Activated CD4-positive, alpha-beta memory T cell treated with anti-CD3 and anti-CD28 coated beads, Interleukin-2, amount 10 ng/mL, durations not matched to agents 7 days and 5 days (primary cell): Measurements from ENCODE around the gene GNAO1. TPM values are rescaled to one million over a fixed set of nuclear protein-coding genes. Genes with fewer than 3 reads are reported as not detected.

Source experiments
- CTCF ChIA-PET: fragments of 350-600 bp; sonication (Branson Sonifier 250); formaldehyde crosslinking; loops from one replicate; lab custom pipeline; 2021; ENCODE audit warnings: antibody characterized with exemption, inconsistent platforms; lab: Charles Lee
- POLR2A ChIA-PET: fragments of 350-600 bp; sonication (Branson Sonifier 250); formaldehyde crosslinking; loops from one replicate; lab custom pipeline; 2021; ENCODE audit warnings: antibody characterized with exemption; lab: Charles Lee
- DNase-seq: peaks from one replicate; pipeline ENCODE4 v3.0.0-alpha.2; 2020
- H3K27ac Mint-ChIP-seq: one replicate; pipeline ENCODE4 v1.8.0; 2021; ENCODE audit warnings: mild to moderate bottlenecking, mixed read lengths
- H3K27me3 Mint-ChIP-seq: one replicate; pipeline ENCODE4 v1.8.0; 2021; ENCODE audit warnings: mixed read lengths
- H3K36me3 Mint-ChIP-seq: one replicate; pipeline ENCODE4 v1.8.0; 2021; ENCODE audit warnings: low read depth, mixed read lengths
- H3K4me1 Mint-ChIP-seq: one replicate; pipeline ENCODE4 v1.8.0; 2021; ENCODE audit warnings: mixed read lengths
- H3K4me3 Mint-ChIP-seq: one replicate; pipeline ENCODE4 v1.8.0; 2021; ENCODE audit warnings: mild to moderate bottlenecking, mixed read lengths
- H3K9me3 Mint-ChIP-seq: one replicate; pipeline ENCODE4 v1.8.0; 2021; ENCODE audit warnings: mixed read lengths
- total RNA-seq, 2 experiments: library from RNA; stranded (reverse); gene quantifications; one replicate each; pipeline ENCODE4 v1.2.3, GENCODE V29; 2021

Gene GNAO1
- total RNA-seq, 2 experiments from 2014 or later = 1.8 to 2.3 TPM

GRCh38 chr16:56252835-56253234 lies 61.5 kb downstream of the GNAO1 start:
- H3K4me1 Mint-ChIP-seq = no peaks in the 10 kb centered on the region
- no peaks in the 10 kb centered on the region for H3K36me3 Mint-ChIP-seq
- no peak overlapping the region for H3K27ac Mint-ChIP-seq
- DNase-seq = no peak
- no peak overlapping the region for H3K4me3 Mint-ChIP-seq
- POLR2A ChIA-PET = no interaction called here
- H3K9me3 Mint-ChIP-seq = no peaks in the 10 kb centered on the region
- H3K27me3 Mint-ChIP-seq = peaks cover 15% of the 10 kb centered on the region
- CTCF ChIA-PET = no interaction called here

GRCh38 chr16:56255904-56256303 lies 64.6 kb downstream of the GNAO1 start:
- Mint-ChIP-seq H3K36me3 (no peaks in the 10 kb centered on the region), H3K4me3 (no peak overlapping the region), H3K4me1 (peaks cover 2% of the 10 kb centered on the region), H3K9me3 (no peaks in the 10 kb centered on the region), H3K27ac (no peak overlapping the region), H3K27me3 (peaks cover 15% of the 10 kb centered on the region)
- no peak for DNase-seq
- CTCF ChIA-PET = no interaction called here
- POLR2A ChIA-PET = no interaction called here

GRCh38 chr16:56257239-56257638 lies 66.0 kb downstream of the GNAO1 start:
- Mint-ChIP-seq H3K4me1 (peaks cover 15% of the 10 kb centered on the region), H3K27me3 (peaks cover 15% of the 10 kb centered on the region), H3K36me3 (no peaks in the 10 kb centered on the region), H3K9me3 (no peaks in the 10 kb centered on the region), H3K27ac (no peak overlapping the region), H3K4me3 (no peak overlapping the region)
- ChIA-PET POLR2A (no interaction called here), CTCF (no interaction called here)
- DNase-seq = no peak

GRCh38 chr16:56257666-56258342 lies 66.5 kb downstream of the GNAO1 start:
- no peak overlapping the region for H3K27ac Mint-ChIP-seq
- no peaks in the 10 kb centered on the region for H3K9me3 Mint-ChIP-seq
- POLR2A ChIA-PET = no interaction called here
- peaks cover 21% of the 10 kb centered on the region for H3K4me1 Mint-ChIP-seq
- CTCF ChIA-PET = no interaction called here
- no peak for DNase-seq
- no peaks in the 10 kb centered on the region for H3K36me3 Mint-ChIP-seq
- H3K27me3 Mint-ChIP-seq = peaks cover 15% of the 10 kb centered on the region
- H3K4me3 Mint-ChIP-seq = no peak overlapping the region

- DNase-seq = no peak
- CTCF ChIA-PET = interaction anchor here (1.7 kb wide), 1 partner anchor 56 kb away, joined by 6 read pairs; no protein-coding TSS in a partner anchor
- Mint-ChIP-seq H3K36me3 (no peaks in the 10 kb centered on the region), H3K27ac (no peak overlapping the region), H3K4me1 (peaks cover 31% of the 10 kb centered on the region), H3K27me3 (peaks cover 15% of the 10 kb centered on the region), H3K9me3 (no peaks in the 10 kb centered on the region), H3K4me3 (no peak overlapping the region)
- POLR2A ChIA-PET = no interaction called here
These were observed 67.5 kb downstream of the GNAO1 start for GRCh38 chr16:56258508-56259424.

- no peak overlapping the region for H3K27ac Mint-ChIP-seq
- POLR2A ChIA-PET = no interaction called here
- no peaks in the 10 kb centered on the region for H3K9me3 Mint-ChIP-seq
- peaks cover 34% of the 10 kb centered on the region for H3K4me1 Mint-ChIP-seq
- H3K4me3 Mint-ChIP-seq = no peak overlapping the region
- no peak for DNase-seq
- no peaks in the 10 kb centered on the region for H3K36me3 Mint-ChIP-seq
- CTCF ChIA-PET = interaction anchor here (1.7 kb wide), 1 partner anchor 56 kb away, joined by 6 read pairs; no protein-coding TSS in a partner anchor
- peaks cover 15% of the 10 kb centered on the region for H3K27me3 Mint-ChIP-seq
These were observed 68.1 kb downstream of the GNAO1 start for GRCh38 chr16:56259425-56259779.

- Mint-ChIP-seq H3K27ac (no peak overlapping the region), H3K9me3 (no peaks in the 10 kb centered on the region), H3K4me1 (peaks cover 36% of the 10 kb centered on the region), H3K27me3 (peaks cover 6% of the 10 kb centered on the region), H3K4me3 (no peak overlapping the region), H3K36me3 (no peaks in the 10 kb centered on the region)
- ChIA-PET POLR2A (no interaction called here), CTCF (interaction anchor here (1.7 kb wide), 1 partner anchor 58 kb away, joined by 6 read pairs; no protein-coding TSS in a partner anchor)
- no peak for DNase-seq
These were observed 69.3 kb downstream of the GNAO1 start for GRCh38 chr16:56260378-56261160.

GRCh38 chr16:56261656-56262055 lies 70.4 kb downstream of the GNAO1 start:
- ChIA-PET CTCF (interaction anchor here (1.0 to 2.9 kb wide), 8 partner anchors 9 to 797 kb away, joined by 3 to 11 read pairs (median 5); no protein-coding TSS in a partner anchor), POLR2A (interaction anchor here (0.7 to 1.8 kb wide), 3 partner anchors 16 to 191 kb away, joined by 3 to 11 read pairs (median 3); partner anchors contain the start of gene GNAO1)

GRCh38 chr16:56262148-56262547 lies 70.9 kb downstream of the GNAO1 start:
- no peaks in the 10 kb centered on the region for H3K27me3 Mint-ChIP-seq
- DNase-seq = peak; percentile 68
- H3K4me3 Mint-ChIP-seq = peak overlapping the region; percentile 1
- CTCF ChIA-PET = interaction anchor here (0.7 to 2.9 kb wide), 11 partner anchors 8 to 798 kb away, joined by 3 to 11 read pairs (median 3); partner anchors contain the start of gene GNAO1
- H3K4me1 Mint-ChIP-seq = peaks cover 36% of the 10 kb centered on the region
- peak overlapping the region; percentile 71 for H3K27ac Mint-ChIP-seq
- POLR2A ChIA-PET = interaction anchor here (0.7 to 1.8 kb wide), 6 partner anchors 16 to 190 kb away, joined by 3 to 11 read pairs (median 3); partner anchors contain the start of gene GNAO1
- H3K9me3 Mint-ChIP-seq = no peaks in the 10 kb centered on the region
- no peaks in the 10 kb centered on the region for H3K36me3 Mint-ChIP-seq

More at GRCh38 chr16:56261656-56262055, 70.4 kb downstream of the GNAO1 start:
- Mint-ChIP-seq H3K36me3 (no peaks in the 10 kb centered on the region), H3K27me3 (peaks cover 1% of the 10 kb centered on the region), H3K4me3 (no peak overlapping the region), H3K9me3 (no peaks in the 10 kb centered on the region), H3K4me1 (peaks cover 36% of the 10 kb centered on the region), H3K27ac (peak overlapping the region; percentile 71)
- no peak for DNase-seq

GRCh38 chr16:56262551-56263245 lies 71.4 kb downstream of the GNAO1 start:
- ChIA-PET CTCF (interaction anchor here (0.7 to 2.9 kb wide), 10 partner anchors 8 to 798 kb away, joined by 3 to 11 read pairs (median 4); partner anchors contain the start of gene GNAO1), POLR2A (interaction anchor here (0.7 to 1.8 kb wide), 6 partner anchors 15 to 71 kb away, joined by 3 to 11 read pairs (median 3); partner anchors contain the start of gene GNAO1)
- Mint-ChIP-seq H3K4me1 (peaks cover 36% of the 10 kb centered on the region), H3K9me3 (no peaks in the 10 kb centered on the region), H3K36me3 (no peaks in the 10 kb centered on the region), H3K27me3 (no peaks in the 10 kb centered on the region), H3K4me3 (peak overlapping the region; percentile 1), H3K27ac (peak overlapping the region; percentile 71)
- no peak for DNase-seq

GRCh38 chr16:56263711-56264608 lies 72.7 kb downstream of the GNAO1 start:
- no peaks in the 10 kb centered on the region for H3K36me3 Mint-ChIP-seq
- peaks cover 36% of the 10 kb centered on the region for H3K4me1 Mint-ChIP-seq
- peaks cover 3% of the 10 kb centered on the region for H3K27me3 Mint-ChIP-seq
- H3K27ac Mint-ChIP-seq = peak overlapping the region; percentile 71
- CTCF ChIA-PET = interaction anchor here (0.9 to 2.9 kb wide), 6 partner anchors 10 to 102 kb away, joined by 3 to 11 read pairs (median 3); no protein-coding TSS in a partner anchor
- no peaks in the 10 kb centered on the region for H3K9me3 Mint-ChIP-seq
- DNase-seq = no peak
- POLR2A ChIA-PET = interaction anchor here (0.6 to 1.4 kb wide), 3 partner anchors 16 to 243 kb away, joined by 3 to 4 read pairs (median 3); no protein-coding TSS in a partner anchor
- H3K4me3 Mint-ChIP-seq = no peak overlapping the region
